ENCODE results near the gene ANO2.

The ANO2 gene

GRCh38 chr12:5521456-5522325, 423.4 kb downstream of the ANO2 start:
- DNase-seq (ENCODE audit: low read depth in 2 of 2, low spot score in 1 of 2): no peak

GRCh38 chr12:5520831-5521230, 424.2 kb downstream of the ANO2 start:
- no peak for DNase-seq (ENCODE audit: low read depth in 2 of 2, low spot score in 1 of 2)

GRCh38 chr12:5520037-5520436, 425.0 kb downstream of the ANO2 start:
- DNase-seq (ENCODE audit: low read depth in 2 of 2, low spot score in 1 of 2): no peak

GRCh38 chr12:5518584-5519365, 426.3 kb downstream of the ANO2 start:
- DNase-seq (ENCODE audit: low read depth in 2 of 2, low spot score in 1 of 2): no peak

- no peak for DNase-seq (ENCODE audit: low read depth in 2 of 2, low spot score in 1 of 2)
Observed at GRCh38 chr12:5516371-5517241, 428.5 kb downstream of the ANO2 start.

- no peak for DNase-seq (ENCODE audit: low read depth in 2 of 2, low spot score in 1 of 2)
Observed at GRCh38 chr12:5515458-5515857, 429.6 kb downstream of the ANO2 start.

- no peak for DNase-seq (ENCODE audit: low read depth in 2 of 2, low spot score in 1 of 2)
Observed at GRCh38 chr12:5514545-5514944, 430.5 kb downstream of the ANO2 start.

GRCh38 chr12:5514016-5514415, 431.0 kb downstream of the ANO2 start:
- no peak for DNase-seq (ENCODE audit: low read depth in 2 of 2, low spot score in 1 of 2)

- no peak for DNase-seq (ENCODE audit: low read depth in 2 of 2, low spot score in 1 of 2)
Observed at GRCh38 chr12:5513406-5513805, 431.7 kb downstream of the ANO2 start.

Measured in stimulated activated CD8-positive, alpha-beta memory T cell treated with anti-CD3 and anti-CD28 coated beads, Interleukin-4, amount 100 ng/mL, for 4 hours (primary cell).